Measurements from ENCODE around the gene ZBTB40.

The ZBTB40 gene

DNA sequence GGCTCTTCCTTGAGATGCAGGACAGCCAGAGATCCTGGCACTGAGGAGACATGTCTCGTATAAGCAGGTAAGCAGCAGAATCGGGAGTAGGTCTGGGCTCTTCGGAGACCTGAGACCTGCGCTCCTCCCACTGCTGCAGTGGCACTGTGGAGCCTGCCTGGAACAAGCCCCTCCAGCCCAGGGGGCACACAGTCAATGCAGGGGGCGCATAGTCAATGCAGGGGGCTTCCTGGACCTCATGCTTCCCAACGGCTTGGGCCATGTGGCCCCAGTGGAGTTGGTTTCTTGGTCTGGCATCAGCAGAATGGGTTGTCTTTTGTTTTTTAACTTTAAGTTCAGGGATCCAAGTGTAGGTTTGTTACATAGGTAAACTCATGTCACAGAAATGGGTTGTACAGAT, 83.7 kb downstream of the ZBTB40 start:
- DNase-seq = no peak

DNA sequence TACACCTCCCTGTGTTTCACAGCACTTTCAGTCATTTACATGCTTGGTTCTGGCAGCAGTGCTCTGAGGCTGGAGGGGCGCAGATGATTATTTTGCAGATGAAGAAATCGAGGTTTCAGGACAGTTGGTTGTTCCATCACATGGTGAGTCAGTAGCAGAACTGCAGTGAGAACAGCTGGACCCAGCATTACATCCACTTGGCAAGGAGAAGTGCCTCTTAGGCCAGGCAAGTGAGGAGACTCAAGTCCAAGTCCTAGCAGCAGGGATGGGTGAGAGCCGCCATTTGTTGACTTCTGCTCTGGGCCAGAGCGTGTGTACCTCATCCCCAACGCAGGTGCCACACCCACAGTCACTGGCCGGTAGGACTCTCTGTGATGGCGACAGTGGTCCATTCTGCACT, 84.9 kb downstream of the ZBTB40 start:
- DNase-seq = no peak

DNA sequence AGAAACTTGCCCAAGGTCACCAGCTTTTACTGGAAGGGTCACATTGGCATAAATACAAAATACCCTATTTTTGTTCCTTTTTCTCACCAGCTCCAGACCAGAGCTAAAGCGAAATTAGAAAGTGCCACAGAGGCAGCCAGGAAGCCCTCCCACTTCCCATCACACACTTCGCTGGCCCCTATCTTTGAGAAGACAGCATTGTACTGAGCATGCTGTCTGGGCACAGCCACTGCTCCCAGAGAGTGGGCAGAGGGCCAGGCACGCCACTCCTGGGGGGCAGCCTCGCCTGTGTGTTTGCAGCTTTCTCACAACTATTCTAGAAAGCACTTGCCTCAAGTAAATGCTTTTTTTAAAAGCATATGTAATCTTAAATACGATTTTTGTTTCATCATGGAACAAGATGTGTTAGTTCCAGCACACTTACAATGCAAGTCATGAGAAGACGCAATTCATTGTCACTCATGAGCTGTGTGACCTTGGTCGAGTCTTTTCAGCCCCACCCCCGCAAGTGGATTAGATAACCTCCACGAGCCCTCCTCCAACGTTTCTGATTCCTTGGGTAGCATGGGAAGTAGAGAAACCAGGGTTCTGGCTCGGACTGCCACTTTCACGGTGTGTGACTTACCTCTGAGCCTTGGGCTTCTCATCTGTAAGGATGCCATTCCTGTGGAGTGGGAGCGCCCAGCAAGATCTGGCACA, 85.9 kb downstream of the ZBTB40 start:
- no peak for DNase-seq

DNA sequence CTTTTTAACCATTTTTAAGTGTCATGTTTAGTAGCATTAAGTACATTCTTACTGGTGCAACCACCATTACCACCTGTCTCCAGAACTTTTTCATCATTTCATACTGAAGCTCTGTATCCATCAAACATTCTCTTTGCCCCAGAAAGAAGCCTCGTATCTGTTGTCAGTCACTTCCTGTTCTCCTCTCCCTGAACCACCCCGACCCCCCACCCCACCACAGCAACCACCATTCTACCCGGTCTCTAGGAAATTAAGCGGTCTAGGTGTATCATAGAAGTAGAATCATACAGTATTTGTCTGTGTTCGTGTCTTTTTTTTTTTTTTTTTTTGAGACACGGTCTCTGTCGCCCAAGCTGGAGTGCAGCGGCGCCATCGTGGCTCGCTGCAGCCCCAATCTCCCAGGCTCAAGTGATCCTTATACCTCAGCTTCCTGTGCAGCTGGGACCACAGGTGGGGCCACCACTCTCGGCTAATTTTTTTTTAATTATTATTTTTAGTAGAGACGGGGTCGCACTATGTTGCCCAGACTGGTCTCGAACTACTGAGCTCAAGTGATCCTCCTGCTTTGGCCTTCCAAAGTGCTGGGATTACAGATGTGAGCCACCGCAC, 88.0 kb downstream of the ZBTB40 start:
- no peak for DNase-seq

DNA sequence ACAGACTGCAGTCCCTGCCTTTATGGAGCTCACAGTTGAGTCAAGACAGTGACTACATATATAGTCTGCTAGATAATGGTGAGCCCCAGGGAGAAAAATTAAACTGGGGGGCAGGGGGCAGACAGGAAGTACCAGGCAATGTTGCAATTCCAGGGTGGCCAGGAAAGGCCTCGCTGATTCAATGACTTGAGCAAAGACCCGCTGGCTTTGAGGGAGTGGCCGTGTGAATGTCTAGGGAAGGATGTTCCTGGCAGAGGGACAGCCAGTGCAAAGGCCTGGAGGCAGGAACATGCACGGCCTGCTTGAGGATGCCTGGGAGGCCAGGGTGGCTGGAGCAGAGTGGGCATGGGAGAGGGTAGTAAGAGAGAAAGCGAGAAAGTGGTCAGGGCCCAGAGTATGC, 88.7 kb downstream of the ZBTB40 start:
- no peak for DNase-seq

DNA sequence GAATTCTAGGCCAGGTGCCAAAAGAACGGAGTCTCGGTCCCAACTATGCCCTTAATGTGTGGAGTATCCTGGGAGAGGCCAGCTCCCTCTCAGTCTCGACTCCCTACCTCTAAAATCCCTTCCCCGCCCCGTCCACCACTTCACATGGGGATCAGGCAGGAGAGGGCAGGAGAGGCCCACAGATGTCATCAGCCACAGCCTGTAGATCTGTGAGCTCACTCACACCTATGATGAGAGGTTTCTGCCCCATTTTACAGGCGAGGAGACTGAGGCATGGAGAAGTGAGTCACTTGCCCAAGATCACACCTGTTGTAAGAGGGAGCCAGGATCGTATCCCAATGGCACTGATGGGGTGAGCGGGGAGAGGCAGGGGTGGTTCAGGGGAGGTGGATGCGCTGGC, 91.2 kb downstream of the ZBTB40 start:
- DNase-seq = no peak

DNA sequence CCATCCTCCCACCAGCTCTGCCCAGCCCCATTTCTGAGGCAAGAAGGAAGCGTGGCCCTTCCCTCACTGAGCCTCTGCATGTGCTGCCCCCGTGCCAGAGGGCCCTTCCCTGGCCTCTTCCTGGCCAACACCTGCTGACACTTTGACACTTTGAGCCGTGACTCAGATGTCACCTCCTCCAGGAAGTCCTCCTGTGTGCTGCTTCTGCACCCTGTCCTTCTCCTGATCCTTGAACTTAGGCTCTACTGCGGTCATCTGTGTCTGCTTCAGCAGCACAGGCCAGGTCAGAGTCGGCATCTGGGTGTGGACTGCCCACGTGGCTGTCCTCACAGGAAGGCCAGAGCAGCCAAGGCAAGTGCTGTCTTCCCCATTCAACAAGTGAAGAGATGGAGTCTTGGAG, 92.0 kb downstream of the ZBTB40 start:
- no peak for DNase-seq

DNA sequence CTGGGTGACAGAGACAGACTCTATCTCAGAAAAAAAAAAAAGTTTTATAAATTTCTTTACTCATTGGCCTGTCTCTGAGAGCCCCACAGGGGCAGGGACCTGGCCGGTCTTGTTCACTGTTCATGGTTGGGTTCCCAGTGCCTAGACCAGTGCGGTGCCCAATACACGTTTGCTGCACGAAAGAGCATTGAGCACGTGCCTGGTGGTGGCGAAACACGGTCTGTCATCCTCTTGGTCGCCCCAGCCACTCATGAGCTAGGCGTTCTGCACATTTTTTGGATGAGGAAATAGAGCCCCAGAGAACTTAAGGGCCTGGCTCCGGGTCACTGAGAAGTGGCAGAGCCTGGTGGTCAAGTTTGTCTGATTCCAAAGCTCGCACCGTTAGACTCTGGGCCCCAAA, 93.0 kb downstream of the ZBTB40 start:
- DNase-seq = no peak

DNA sequence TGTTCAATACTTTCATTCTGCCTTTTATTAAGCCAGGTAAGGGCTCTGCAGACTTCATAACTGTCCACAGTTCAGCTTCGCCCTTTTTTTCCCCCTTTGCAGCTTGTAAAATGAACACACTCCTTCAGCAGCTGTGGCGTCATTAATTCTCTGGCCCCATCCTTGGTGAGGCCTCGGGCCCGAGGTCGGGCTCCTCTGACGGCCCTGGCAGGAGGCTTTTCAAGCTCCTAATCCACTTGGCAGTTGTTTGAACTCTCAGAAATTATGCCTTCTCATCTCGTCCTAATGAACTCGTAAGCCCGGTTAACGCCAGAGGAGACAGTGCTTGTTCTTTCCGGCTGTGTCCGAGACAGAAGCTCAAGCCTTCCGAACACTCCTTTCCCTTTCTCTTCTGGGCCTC, 93.5 kb downstream of the ZBTB40 start:
- DNase-seq = no peak

DNA sequence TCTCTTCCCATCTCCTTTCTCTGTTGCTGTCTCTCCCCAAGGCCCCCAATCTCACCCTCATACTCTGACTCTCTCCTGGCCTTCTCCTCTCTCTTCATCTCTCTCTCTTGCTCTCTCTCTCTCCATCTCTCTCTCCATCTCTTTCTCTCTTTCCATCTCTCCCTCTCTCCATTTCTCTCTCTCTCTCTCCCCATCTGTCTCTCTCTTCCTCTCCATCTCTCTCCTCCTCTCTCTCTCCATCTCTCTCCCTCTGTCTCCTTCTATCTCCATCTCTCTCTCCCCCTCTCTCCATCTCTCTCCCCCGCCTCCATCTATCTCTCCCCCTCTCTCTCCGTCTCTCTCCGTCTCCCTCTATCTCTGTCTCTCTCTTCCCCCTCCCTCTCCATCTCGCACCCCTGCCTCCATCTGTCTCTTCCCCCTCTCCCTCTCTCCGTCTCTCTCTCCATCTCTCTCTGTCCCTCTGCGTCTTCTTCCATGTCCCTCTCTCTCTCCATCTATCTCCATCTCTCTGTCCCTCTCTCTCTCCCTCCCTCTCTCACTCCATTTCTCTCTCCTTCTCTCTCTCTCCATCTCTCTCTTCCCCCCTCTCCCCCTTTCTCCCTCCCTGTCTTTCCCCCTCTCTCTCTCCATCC, 95.7 kb downstream of the ZBTB40 start:
- no peak for DNase-seq

DNA sequence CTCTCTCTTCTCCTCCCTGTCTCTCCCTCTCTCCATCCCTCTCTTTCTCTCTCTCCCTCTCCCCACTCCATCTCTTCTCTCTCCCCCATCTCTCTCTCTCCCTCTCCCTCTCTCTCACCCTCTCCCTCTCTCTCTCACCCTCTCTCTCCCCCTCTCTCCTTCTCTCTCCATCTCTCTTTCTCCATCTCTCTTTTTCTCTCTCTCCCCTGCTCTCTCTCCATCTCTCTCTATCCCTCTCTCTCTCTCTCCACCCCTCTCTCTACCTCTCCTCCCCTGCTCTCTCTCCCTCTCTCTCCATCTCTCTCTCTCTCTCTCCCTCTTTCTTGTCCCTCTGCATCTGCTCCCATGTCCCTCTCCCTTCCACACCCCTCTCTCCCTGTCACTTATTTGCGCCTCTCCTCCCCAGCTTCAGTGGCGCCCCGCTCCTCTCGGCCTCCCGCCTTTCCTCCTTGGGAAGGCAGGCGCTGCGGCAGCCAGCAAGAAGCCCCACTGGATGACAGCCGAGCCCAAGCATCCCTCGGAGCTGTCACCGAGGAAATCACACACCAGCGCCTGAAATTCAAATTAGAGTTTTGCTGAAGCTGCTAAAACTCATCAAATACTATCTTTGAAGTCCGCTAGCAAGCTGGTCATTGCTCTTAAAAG, 96.3 kb downstream of the ZBTB40 start:
- no peak for DNase-seq

DNA sequence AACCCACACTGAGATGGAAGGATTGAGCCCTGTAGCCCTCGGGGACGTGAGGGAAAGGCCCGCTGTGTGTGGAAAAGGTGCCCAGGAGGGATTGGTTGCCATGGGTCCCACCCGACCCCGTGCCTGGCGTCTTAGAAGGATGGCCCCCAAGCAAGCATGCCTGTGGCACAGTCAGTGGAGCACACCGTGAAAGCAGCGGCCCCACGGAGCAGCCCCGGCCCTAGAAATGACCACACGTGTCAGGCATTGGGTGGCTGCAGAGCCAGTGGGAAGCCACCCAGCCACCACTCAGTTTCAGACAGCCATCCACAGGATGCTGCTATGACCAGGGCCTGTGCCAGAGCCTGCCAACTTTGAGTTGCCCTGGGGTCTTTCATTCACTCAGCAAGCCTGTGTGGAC, 98.4 kb downstream of the ZBTB40 start:
- no peak for DNase-seq

DNA sequence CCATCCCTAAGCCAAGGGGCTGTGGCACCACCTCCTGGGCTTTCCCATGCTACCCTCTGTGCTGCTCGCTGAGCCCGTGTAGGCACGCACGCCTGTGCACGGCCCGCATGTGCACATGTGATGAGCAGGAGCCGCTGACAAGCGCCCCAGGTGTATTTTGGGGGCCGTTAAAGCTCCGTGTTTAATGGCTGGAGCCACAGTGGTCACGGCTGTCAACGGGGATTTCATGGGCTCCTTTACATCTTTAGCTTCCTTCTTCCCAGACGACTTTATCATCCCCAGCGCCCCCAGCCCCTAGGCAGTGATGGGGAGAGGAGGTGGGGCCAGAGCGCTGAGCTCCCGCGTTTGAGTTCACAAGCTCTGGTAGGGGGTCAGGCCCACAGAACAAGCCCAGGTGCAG, 99.9 kb downstream of the ZBTB40 start:
- no peak for DNase-seq

DNA sequence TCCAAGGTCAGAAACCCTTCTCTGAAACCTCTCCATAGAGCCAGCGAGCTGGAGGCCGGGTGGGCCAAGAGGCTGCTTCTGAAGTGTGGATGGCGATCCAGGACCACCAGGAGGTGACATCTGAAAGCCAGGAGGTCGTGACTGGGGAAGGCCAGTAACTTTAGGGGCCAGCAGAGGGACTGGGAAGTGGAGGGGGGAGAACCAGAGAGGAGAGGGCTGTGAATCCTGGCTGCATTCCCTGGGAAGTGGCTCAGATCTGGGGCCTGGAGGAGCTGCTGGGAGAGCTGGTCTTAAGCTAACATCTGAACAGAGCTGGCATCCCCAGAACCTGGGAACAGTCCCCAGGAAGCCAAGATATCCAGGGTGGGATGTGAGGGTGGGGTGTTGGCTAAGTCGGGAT, 100.4 kb downstream of the ZBTB40 start:
- DNase-seq = no peak

DNA sequence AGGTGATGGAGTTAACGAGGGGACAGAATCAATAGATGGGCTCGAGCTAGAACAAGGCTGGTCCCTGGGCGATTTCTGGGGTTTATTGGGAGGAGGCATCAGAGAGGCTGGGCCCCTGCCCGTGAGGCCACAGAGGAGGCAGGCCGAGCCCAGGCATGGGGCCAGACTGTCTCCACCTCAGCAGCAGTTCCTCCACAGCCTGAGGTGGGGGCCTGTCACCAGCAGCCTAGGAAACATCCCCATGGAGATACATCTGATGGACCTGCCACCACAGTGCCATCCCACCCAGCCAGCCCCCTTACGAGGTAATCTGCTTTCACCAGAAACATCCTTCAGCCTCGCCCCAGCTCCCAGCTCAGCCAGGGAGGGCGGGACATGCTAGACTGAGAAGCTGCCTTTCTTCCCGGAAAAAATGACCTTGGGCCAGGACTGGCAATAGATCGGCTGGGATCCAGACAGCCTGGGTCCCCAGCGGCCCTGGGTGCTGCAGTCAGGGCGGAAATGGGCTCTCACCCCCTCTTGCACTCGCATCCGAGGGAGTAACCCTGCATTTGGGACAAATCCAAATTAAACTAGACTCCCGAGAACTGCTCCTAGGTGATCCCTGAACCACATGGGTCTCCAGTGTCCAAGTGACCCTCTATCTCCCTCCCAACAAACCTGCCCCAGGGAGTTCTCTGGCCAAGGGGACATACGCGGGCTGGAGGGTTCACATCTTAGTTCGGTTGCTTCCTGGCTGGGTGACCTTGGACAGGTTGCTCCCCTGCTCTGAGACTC, 101.6 kb downstream of the ZBTB40 start:
- DNase-seq = no peak

DNA sequence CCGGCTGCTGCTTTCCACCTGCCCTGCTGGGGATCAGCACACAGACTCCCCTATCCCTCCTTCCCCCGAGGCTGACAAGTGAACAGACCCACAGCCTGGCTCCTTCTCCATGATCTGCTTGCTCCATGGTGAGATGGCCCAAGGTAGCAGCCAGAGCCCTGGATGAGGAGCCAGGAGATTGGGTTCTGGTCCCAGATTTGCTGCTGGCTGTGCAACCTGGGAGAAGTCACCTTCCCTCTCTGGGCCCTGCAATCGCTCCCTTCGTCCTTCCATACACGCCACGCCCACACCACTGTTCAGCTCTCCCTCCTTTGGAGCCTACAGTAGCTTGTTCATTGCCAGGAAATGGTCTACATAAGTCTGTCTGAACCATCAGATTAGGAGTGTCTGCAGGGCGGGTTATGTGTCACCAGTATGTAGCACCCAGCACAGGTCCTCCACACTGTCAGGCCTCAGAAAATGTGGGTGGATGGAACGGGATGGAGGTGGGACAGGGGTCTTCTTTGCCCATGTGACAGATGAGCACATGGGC, 102.4 kb downstream of the ZBTB40 start:
- no peak for DNase-seq

DNA sequence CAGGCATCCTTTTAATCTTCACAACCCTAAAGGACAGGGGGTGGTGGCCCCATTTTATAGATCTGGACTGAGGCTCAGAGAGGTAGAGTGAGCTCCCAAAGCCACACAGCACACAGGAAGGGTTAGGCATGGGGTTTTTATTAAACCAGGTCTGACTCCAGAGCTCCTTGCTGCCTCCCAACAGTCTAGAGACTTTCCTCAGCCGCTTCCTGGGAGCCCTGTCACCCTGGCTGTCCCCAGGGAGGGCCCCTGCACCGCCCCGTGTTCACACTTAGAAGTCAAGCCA, 103.7 kb downstream of the ZBTB40 start:
- DNase-seq = no peak

DNA sequence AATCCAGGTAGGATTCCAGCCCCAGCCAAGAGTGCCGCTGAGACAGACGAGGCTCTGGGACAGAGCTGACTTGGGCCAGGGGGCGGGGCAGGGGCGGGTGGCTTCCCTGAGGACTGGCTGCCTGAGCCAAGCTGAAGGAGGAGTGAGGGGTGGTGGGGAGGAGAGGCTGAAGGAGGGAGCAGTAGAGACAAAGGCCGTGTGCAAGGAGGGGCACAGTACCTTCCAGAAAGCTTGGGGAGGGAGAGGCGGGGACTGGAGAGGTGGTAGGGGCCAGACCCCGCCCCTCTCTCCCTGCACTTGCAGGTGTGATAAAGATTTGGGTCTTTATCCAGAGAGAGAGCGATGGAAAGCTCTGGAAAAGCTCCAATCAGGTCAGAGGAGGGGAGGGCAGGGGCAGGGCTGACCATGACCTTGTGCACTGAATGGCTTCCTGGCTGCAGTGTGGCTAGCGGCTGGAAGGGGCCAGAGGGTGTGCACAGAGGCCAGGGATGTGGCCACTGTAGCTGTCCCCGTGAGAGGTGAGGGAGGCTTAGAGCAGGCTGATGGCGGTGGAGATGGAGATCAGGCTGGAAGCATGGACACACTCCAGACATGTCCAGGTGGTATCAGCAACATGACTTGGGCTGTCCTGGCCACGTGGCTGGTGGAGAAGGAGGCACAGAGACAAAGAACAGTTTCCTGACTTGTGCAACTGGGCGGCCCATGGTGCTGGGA, 104.9 kb downstream of the ZBTB40 start:
- no peak for DNase-seq

DNA sequence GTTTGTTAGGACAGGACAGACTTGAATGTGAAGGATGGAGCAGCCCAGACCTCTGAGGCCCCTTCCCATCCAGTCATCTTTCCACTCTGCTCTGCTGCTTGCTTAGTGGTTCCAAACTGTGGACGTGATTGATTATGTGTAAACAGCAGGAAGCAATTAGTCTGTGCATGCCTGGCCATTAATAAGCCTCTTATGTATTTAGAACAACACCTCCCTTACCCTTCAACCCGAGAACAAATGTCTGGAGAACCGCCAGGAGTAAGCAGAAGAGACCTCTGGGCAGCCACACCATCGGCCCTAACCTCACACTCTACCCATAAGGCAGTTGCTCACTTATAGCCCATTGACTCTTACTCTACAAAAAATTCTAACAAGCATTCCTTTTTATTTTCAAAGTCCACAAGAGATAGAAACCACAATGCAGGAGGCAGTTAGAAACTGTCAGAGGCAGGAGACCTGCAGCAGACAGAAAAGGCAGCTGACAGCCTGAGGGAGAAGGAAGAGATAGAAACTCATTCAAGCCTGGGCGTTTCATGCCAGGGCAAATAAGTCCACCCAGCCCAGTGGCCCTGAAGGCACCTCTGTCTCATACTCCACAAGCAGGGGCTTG, 105.8 kb downstream of the ZBTB40 start:
- DNase-seq = no peak

DNA sequence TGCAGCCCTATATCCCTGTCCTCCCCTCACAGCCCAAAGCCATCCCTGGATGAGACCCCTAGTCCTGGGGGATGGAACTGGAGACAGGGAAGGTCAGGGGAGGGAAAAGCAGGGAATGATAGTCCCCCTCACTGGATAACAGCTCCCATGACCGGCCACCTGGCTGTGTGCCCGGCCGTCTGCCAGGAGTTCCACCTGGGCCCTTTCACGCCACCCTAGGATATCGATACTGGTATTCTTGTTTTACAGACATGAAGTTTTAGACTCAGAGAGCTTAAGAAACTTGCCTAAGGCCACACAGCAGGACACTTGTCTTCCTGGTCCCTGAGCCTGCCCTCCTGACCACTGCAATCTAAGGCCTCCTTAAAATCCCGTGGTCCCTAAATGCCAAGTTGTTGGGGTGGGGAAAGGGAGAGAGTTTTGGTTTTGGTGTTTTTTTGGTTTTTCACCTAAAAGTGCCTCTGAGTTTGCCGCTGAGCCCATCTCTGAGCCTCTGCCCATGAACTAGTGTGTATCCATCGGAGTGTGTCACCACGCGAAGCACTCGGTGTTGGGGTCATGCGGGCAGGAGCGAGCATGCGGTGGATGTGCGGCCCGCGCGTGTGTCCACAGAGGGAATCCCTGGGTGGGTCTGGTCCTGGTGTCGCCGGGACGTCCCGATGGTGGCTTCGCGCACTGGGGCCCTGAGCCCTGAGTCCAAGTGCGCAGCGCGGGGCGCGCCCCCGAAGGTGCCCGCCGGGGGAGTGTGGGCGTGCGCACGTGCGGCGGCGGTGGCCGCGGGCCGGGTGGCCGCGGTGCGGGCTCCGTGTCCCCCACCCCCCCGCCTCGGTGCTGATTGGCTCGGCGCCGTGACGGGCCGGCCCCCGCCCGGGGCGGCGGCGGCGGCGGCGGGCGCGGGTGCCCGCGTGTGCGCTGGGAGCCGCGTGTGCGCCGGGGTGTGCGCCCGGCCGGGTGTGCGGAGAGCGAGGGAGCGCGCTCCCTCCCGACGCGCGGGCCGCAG, 111.2 kb downstream of the ZBTB40 start, which contains the start of gene EPHA8:
EPHA8 (plus strand) TSS at position 906 of the 1,000 bp plus-strand sequence. CDS start 147 bp downstream, outside the sequence.
- DNase-seq = no peak

All from suppressor macrophage treated with lipopolysaccharide for 4 hours (primary cell).